A673 (cell line): Measurements from ENCODE around the gene VTN. TPM values are rescaled to one million over a fixed set of nuclear protein-coding genes. Genes with fewer than 3 reads are reported as not detected.
A peak's percentile ranks its signal among the peaks of the same experiment; 100 is the strongest.

Experiments used
- Bru-seq: library from RNA; stranded (reverse); fragments of 400-500 nt; gene quantifications from one replicate; lab custom pipeline; 2021; lab: Mats Ljungman, UMichigan
- BruChase-seq, 2 experiments: library from RNA; stranded (reverse); fragments of 400-500 nt; gene quantifications; one replicate each; lab custom pipeline; 2021; lab: Mats Ljungman, UMichigan
- BruUV-seq: library from RNA; stranded (reverse); fragments of 400-500 nt; replicated peaks from 2 replicates; lab custom pipeline; 2021; lab: Mats Ljungman, UMichigan
- CTCF ChIA-PET: fragments of 300-600 bp; sonication (Branson Sonifier 250); formaldehyde crosslinking; loops from one replicate; lab custom pipeline; 2022; ENCODE audit warnings: antibody characterized with exemption; lab: Charles Lee
- POLR2A ChIA-PET: fragments of 300-600 bp; sonication (Branson Sonifier 250); formaldehyde crosslinking; loops from one replicate; lab custom pipeline; 2022; ENCODE audit warnings: antibody characterized with exemption; ENCODE audit not compliant: low non-redundant PET; lab: Charles Lee
- DNase-seq: peaks from one replicate; pipeline ENCODE4 v3.0.0-alpha.2; 2015; ENCODE audit warnings: low spot score
- H3K27ac ChIP-seq: fragments of 200-600 bp; sonication (generic); 2 replicates; pipeline ENCODE4 v1.5.1; 2016; ENCODE audit warnings: mixed run types, low read depth, mild to moderate bottlenecking, mixed read lengths, antibody characterized with exemption, low read length; ENCODE audit not compliant: poor library complexity, severe bottlenecking
- H3K27me3 ChIP-seq: fragments of 200-600 bp; sonication (generic); replicated peaks from 2 replicates; pipeline ENCODE4 v1.6.1; 2017; ENCODE audit warnings: mixed run types, low read depth, mild to moderate bottlenecking, mixed read lengths, antibody characterized with exemption, low read length; ENCODE audit not compliant: insufficient read depth, poor library complexity
- H3K36me3 ChIP-seq: fragments of 200-600 bp; sonication (generic); 2 replicates; pipeline ENCODE4 v1.6.1; 2016; ENCODE audit warnings: mixed run types, mild to moderate bottlenecking, mixed read lengths, antibody characterized with exemption, low read length; ENCODE audit not compliant: insufficient read depth, poor library complexity, severe bottlenecking
- H3K4me1 ChIP-seq: fragments of 200-600 bp; sonication (generic); 2 replicates; pipeline ENCODE4 v1.6.1; 2017; ENCODE audit warnings: mixed run types, mild to moderate bottlenecking, mixed read lengths, antibody characterized with exemption, low read length; ENCODE audit not compliant: insufficient read depth, poor library complexity, severe bottlenecking
- H3K4me3 ChIP-seq: fragments of 200-600 bp; sonication (generic); 2 replicates; pipeline ENCODE4 v1.5.1; 2016; ENCODE audit warnings: low read depth, mixed run types, mild to moderate bottlenecking, mixed read lengths, low read length; ENCODE audit not compliant: poor library complexity, severe bottlenecking
- H3K9me3 ChIP-seq: fragments of 200-600 bp; sonication (generic); 2 replicates; pipeline ENCODE4 v1.6.1; 2016; ENCODE audit warnings: mixed run types, low read depth, mild to moderate bottlenecking, mixed read lengths, antibody characterized with exemption, low read length; ENCODE audit not compliant: poor library complexity, severe bottlenecking
- CTCF ChIP-seq: fragments of 300-800, 200-600 bp; sonication (generic); conservative IDR thresholded peaks from 2 replicates; pipeline ENCODE4 v1.5.1; 2017; ENCODE audit warnings: low read depth, mild to moderate bottlenecking, antibody characterized with exemption, low read length, moderate library complexity, mixed read lengths
- EZH2 ChIP-seq: fragments of 200-600 bp; sonication (generic); IDR thresholded peaks from 2 replicates; pipeline ENCODE4 v1.6.1; 2017; ENCODE audit warnings: borderline replicate concordance, low read depth, mild to moderate bottlenecking, mixed read lengths, antibody characterized with exemption, low read length; ENCODE audit not compliant: poor library complexity, severe bottlenecking
- intact Hi-C: fragments of 100-400 bp; cut with micrococcal nuclease; formaldehyde crosslinking; loops from one replicate; pipeline ENCODE4 v1.10.0; 2022; ENCODE audit not compliant: unreplicated experiment
- long read RNA-seq: library from polyadenylated mRNA; stranded (forward); transcript quantifications from one replicate; pipeline ENCODE4 v2.0.0, GENCODE V29; 2022
- total RNA-seq: library from RNA; stranded (reverse); gene quantifications from 2 replicates; pipeline ENCODE4 v1.2.3, GENCODE V29; 2021

VTN gene
- 0.26 TPM in 1 of 2 replicates, not detected in the other for total RNA-seq
- not detected for Bru-seq, nascent RNA
- percentile 11 among the genes with signal in this experiment for BruChase-seq, experiment 1, labeled RNA remaining after a 2-hour chase
- BruChase-seq, experiment 2, labeled RNA remaining after a 6-hour chase: percentile 23 among the genes with signal in this experiment
- long read RNA-seq, partial matches to known transcripts: 0 of 1 reads
- long read RNA-seq, other reads (novel, unspliced or antisense): 1 of 1 reads

GRCh38 chr17:28370035-28370743 is at the start of gene VTN:
Gene VTN (minus strand): TSS chr17:28370307. CDS start chr17:28370203, 104 bp downstream.
- no peaks in the 10 kb centered on the region for H3K36me3 ChIP-seq
- intact Hi-C loops: no loop called here
- peak; percentile 9 for DNase-seq
- H3K4me3 ChIP-seq: peak within 1 kb of the TSS; percentile 87
- peak within 1 kb of the TSS; percentile 47 for H3K27ac ChIP-seq
- BruUV-seq: no TSS peak
- no peaks in the 10 kb centered on the region for H3K27me3 ChIP-seq
- ChIA-PET CTCF (no interaction called here), POLR2A (no interaction called here)
- no peaks in the 10 kb centered on the region for H3K9me3 ChIP-seq
- H3K4me1 ChIP-seq: peaks cover 17% of the 10 kb centered on the region
- TF ChIP-seq CTCF (no peak), EZH2 (no peak)

- Histone ChIP-seq H3K4me3 (no peak overlapping the region), H3K36me3 (no peaks in the 10 kb centered on the region), H3K9me3 (no peaks in the 10 kb centered on the region), H3K4me1 (no peaks in the 10 kb centered on the region), H3K27ac (no peak overlapping the region), H3K27me3 (no peaks in the 10 kb centered on the region)
- CTCF ChIA-PET: interaction anchor here (0.6 to 2.7 kb wide), 8 partner anchors 8 to 524 kb away, joined by 3 to 9 read pairs (median 3); partner anchors contain the start of genes LYRM9 and SLC46A1
- TF ChIP-seq CTCF (peak; percentile 88), EZH2 (no peak)
- intact Hi-C loops: no loop called here
- POLR2A ChIA-PET: no interaction called here
- peak; percentile 80 for DNase-seq
- BruUV-seq: no TSS peak
These were observed 46.7 kb upstream of the VTN start for GRCh38 chr17:28416703-28417311.

- intact Hi-C loops: no loop called here
- no peaks in the 10 kb centered on the region for H3K4me1 ChIP-seq
- BruUV-seq: no TSS peak
- ChIA-PET CTCF (interaction anchor here (0.6 to 2.7 kb wide), 3 partner anchors 10 to 394 kb away, joined by 3 to 9 read pairs (median 5); partner anchors contain the start of gene SLC46A1), POLR2A (no interaction called here)
- no peaks in the 10 kb centered on the region for H3K9me3 ChIP-seq
- no peak overlapping the region for H3K27ac ChIP-seq
- no peak for DNase-seq
- no peaks in the 10 kb centered on the region for H3K36me3 ChIP-seq
- H3K4me3 ChIP-seq: no peak overlapping the region
- H3K27me3 ChIP-seq: no peaks in the 10 kb centered on the region
- TF ChIP-seq CTCF: no peak
- no peak for TF ChIP-seq EZH2
These were observed 45.8 kb upstream of the VTN start for GRCh38 chr17:28415886-28416285.
